Bone marrow (tissue), 2 donors: ENCODE measurements around the gene FRMD3.

ENCODE experiments used
- DNase-seq, 2 donors: peaks; one replicate each; lab custom pipeline; 2025; lab: John Stamatoyannopoulos, UW

Gene FRMD3

GRCh38 chr9:83472764-83473163 lies 65.4 kb downstream of the FRMD3 start:
- no peak for DNase-seq

GRCh38 chr9:83472221-83472665 lies 66.0 kb downstream of the FRMD3 start:
- no peak for DNase-seq

GRCh38 chr9:83471241-83471640 lies 67.0 kb downstream of the FRMD3 start:
- no peak for DNase-seq

GRCh38 chr9:83469722-83470121 lies 68.5 kb downstream of the FRMD3 start:
- DNase-seq = no peak

- no peak for DNase-seq
These were observed 69.4 kb downstream of the FRMD3 start for GRCh38 chr9:83468821-83469220.

GRCh38 chr9:83466877-83467276 lies 71.3 kb downstream of the FRMD3 start:
- no peak for DNase-seq

GRCh38 chr9:83466351-83466750 lies 71.8 kb downstream of the FRMD3 start:
- no peak for DNase-seq

- DNase-seq = no peak
These were observed 78.4 kb downstream of the FRMD3 start for GRCh38 chr9:83459830-83460229.

GRCh38 chr9:83458530-83458929 lies 79.7 kb downstream of the FRMD3 start:
- no peak for DNase-seq

GRCh38 chr9:83457005-83457404 lies 81.2 kb downstream of the FRMD3 start:
- DNase-seq = no peak

- DNase-seq = no peak
These were observed 82.0 kb downstream of the FRMD3 start for GRCh38 chr9:83456226-83456625.

GRCh38 chr9:83454076-83454475 lies 84.1 kb downstream of the FRMD3 start:
- DNase-seq = no peak

GRCh38 chr9:83451308-83451707 lies 86.9 kb downstream of the FRMD3 start:
- DNase-seq = no peak

- no peak for DNase-seq
These were observed 88.2 kb downstream of the FRMD3 start for GRCh38 chr9:83449983-83450382.

GRCh38 chr9:83449166-83449565 lies 89.0 kb downstream of the FRMD3 start:
- no peak for DNase-seq

- no peak for DNase-seq
These were observed 89.6 kb downstream of the FRMD3 start for GRCh38 chr9:83448626-83449025.

GRCh38 chr9:83447351-83447750 lies 90.8 kb downstream of the FRMD3 start:
- DNase-seq = no peak

GRCh38 chr9:83445703-83446265 lies 92.4 kb downstream of the FRMD3 start:
- no peak for DNase-seq

GRCh38 chr9:83444110-83444509 lies 94.1 kb downstream of the FRMD3 start:
- DNase-seq = no peak

GRCh38 chr9:83441390-83441789 lies 96.8 kb downstream of the FRMD3 start:
- no peak for DNase-seq

- no peak for DNase-seq
These were observed 97.6 kb downstream of the FRMD3 start for GRCh38 chr9:83440641-83441040.

- DNase-seq = no peak
These were observed 102.9 kb downstream of the FRMD3 start for GRCh38 chr9:83435301-83435700.

- no peak for DNase-seq
These were observed 103.9 kb downstream of the FRMD3 start for GRCh38 chr9:83434254-83434653.

GRCh38 chr9:83433846-83434245 lies 104.4 kb downstream of the FRMD3 start:
- no peak for DNase-seq
